Dendritic cell treated with granulocyte-macrophage colony-stimulating factor and Interleukin-4, amounts not matched to agents 40 ng/mL and 50 ng/mL, for 4 days (primary cell): ENCODE results near the gene PPP2R3C.
"Not testable (repeated sequence)": the region's sequence is repeated elsewhere in the genome, so short reads cannot be mapped to it uniquely, and the experiment has no call there.

Experiments
- H3K27ac Mint-ChIP-seq: one replicate; pipeline ENCODE4 v1.8.0; 2022; ENCODE audit warnings: mild to moderate bottlenecking, mixed read lengths
- H3K27me3 Mint-ChIP-seq: one replicate; pipeline ENCODE4 v1.8.0; 2022; ENCODE audit warnings: mild to moderate bottlenecking, mixed read lengths
- H3K36me3 Mint-ChIP-seq: one replicate; pipeline ENCODE4 v1.8.0; 2022; ENCODE audit warnings: low read depth, mixed read lengths
- H3K4me1 Mint-ChIP-seq: one replicate; pipeline ENCODE4 v1.8.0; 2022; ENCODE audit warnings: low read depth, mixed read lengths
- H3K4me3 Mint-ChIP-seq: one replicate; pipeline ENCODE4 v1.8.0; 2022; ENCODE audit warnings: mild to moderate bottlenecking, moderate library complexity, mixed read lengths
- H3K9me3 Mint-ChIP-seq: one replicate; pipeline ENCODE4 v1.8.0; 2022; ENCODE audit warnings: mixed read lengths
- intact Hi-C: fragments of 100-400 bp; cut with micrococcal nuclease; formaldehyde crosslinking; loops from one replicate; pipeline ENCODE4 v1.15.0; 2022

PPP2R3C gene

GRCh38 chr14:35121887-35122695 lies at the start of gene PPP2R3C, which contains the start of gene PRORP:
TSS of gene PPP2R3C (minus strand) at chr14:35121990. CDS start at chr14:35121959, 31 bp downstream.
TSS of gene PRORP (plus strand) at chr14:35122552. CDS start at chr14:35123246, 694 bp downstream.
- H3K27ac Mint-ChIP-seq: peak within 1 kb of the TSS; percentile 99

GRCh38 chr14:35167496-35167895 lies 45.7 kb upstream of the PPP2R3C start:
- intact Hi-C loops: no loop called here
- no peak overlapping the region for H3K27ac Mint-ChIP-seq
- H3K36me3 Mint-ChIP-seq: peaks cover 64% of the 10 kb centered on the region
- H3K4me1 Mint-ChIP-seq: no peaks in the 10 kb centered on the region
- H3K27me3 Mint-ChIP-seq: no peaks in the 10 kb centered on the region
- no peak overlapping the region for H3K4me3 Mint-ChIP-seq
- H3K9me3 Mint-ChIP-seq: peaks cover 13% of the 10 kb centered on the region

More at GRCh38 chr14:35121887-35122695, at the start of gene PPP2R3C, which contains the start of gene PRORP:
- intact Hi-C loops: loop anchor here (2.0 to 5.0 kb wide), 5 partner anchors 75 to 285 kb away; partner anchors contain the start of genes FAM177A1, PSMA6 and SRP54
- Mint-ChIP-seq H3K4me3 (peak within 1 kb of the TSS; percentile 90), H3K9me3 (no peaks in the 10 kb centered on the region), H3K36me3 (peaks cover 68% of the 10 kb centered on the region), H3K4me1 (peaks cover 60% of the 10 kb centered on the region), H3K27me3 (no peaks in the 10 kb centered on the region)

GRCh38 chr14:35164849-35165248 lies 43.1 kb upstream of the PPP2R3C start:
- H3K27me3 Mint-ChIP-seq: no peaks in the 10 kb centered on the region
- intact Hi-C loops: no loop called here

GRCh38 chr14:35163384-35163783 lies 41.6 kb upstream of the PPP2R3C start:
- H3K4me1 Mint-ChIP-seq: peaks cover 6% of the 10 kb centered on the region
- H3K27me3 Mint-ChIP-seq: no peaks in the 10 kb centered on the region
- H3K9me3 Mint-ChIP-seq: no peaks in the 10 kb centered on the region
- intact Hi-C loops: no loop called here
- H3K36me3 Mint-ChIP-seq: peaks cover 49% of the 10 kb centered on the region
- H3K27ac Mint-ChIP-seq: no peak overlapping the region
- H3K4me3 Mint-ChIP-seq: no peak overlapping the region

More at GRCh38 chr14:35164849-35165248, 43.1 kb upstream of the PPP2R3C start:
- H3K4me1 Mint-ChIP-seq: peaks cover 5% of the 10 kb centered on the region
- H3K9me3 Mint-ChIP-seq: peaks cover 10% of the 10 kb centered on the region
- no peak overlapping the region for H3K27ac Mint-ChIP-seq
- peaks cover 52% of the 10 kb centered on the region for H3K36me3 Mint-ChIP-seq
- H3K4me3 Mint-ChIP-seq: no peak overlapping the region

GRCh38 chr14:35161231-35161630 lies 39.4 kb upstream of the PPP2R3C start:
- Mint-ChIP-seq H3K4me1 (peaks cover 9% of the 10 kb centered on the region), H3K27me3 (no peaks in the 10 kb centered on the region), H3K9me3 (no peaks in the 10 kb centered on the region), H3K27ac (no peak overlapping the region), H3K4me3 (no peak overlapping the region), H3K36me3 (peaks cover 44% of the 10 kb centered on the region)
- intact Hi-C loops: no loop called here

DNA sequence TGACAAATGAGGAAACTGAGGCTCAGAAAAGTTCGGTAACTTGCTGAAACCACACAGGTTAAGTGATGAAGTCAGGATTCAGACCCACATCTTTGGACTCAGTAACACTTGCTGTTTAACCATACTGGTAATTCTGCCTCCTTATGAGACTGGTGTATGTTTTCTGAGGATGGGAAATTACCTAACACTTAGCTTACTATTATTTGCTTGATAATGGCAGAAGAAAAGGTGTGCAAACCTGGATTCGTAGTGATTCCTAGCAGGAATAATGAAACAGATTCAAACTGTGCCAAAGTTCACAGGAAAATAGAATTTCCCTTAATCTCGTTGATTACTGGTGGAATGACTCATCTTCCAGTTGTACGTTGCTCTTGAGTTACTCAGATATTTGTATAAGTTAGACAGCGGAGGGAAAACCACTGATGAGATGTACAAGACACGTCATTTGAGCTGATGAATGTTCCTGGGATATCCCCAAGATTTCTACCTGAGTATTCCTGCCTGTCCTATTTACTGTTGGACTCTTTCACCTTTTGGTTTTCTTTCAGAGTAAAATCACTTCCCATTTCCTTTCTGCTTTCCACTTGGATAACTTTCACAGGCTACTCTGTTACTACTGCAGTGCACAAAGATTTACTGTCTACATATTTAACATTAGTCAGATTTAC lies 38.1 kb upstream of the PPP2R3C start:
- intact Hi-C loops: no loop called here
- Mint-ChIP-seq H3K27ac (no peak overlapping the region), H3K4me3 (no peak overlapping the region), H3K9me3 (no peaks in the 10 kb centered on the region), H3K4me1 (peaks cover 14% of the 10 kb centered on the region), H3K36me3 (peaks cover 44% of the 10 kb centered on the region), H3K27me3 (no peaks in the 10 kb centered on the region)

- Mint-ChIP-seq H3K4me3 (no peak overlapping the region), H3K27ac (no peak overlapping the region), H3K4me1 (peaks cover 14% of the 10 kb centered on the region), H3K36me3 (peaks cover 36% of the 10 kb centered on the region), H3K9me3 (no peaks in the 10 kb centered on the region), H3K27me3 (no peaks in the 10 kb centered on the region)
- intact Hi-C loops: no loop called here
These were observed 37.3 kb upstream of the PPP2R3C start for GRCh38 chr14:35158951-35159653.

GRCh38 chr14:35158491-35158890 lies 36.7 kb upstream of the PPP2R3C start:
- intact Hi-C loops: no loop called here

GRCh38 chr14:35155962-35156361 lies 34.2 kb upstream of the PPP2R3C start:
- intact Hi-C loops: no loop called here
- no peaks in the 10 kb centered on the region for H3K9me3 Mint-ChIP-seq
- H3K27me3 Mint-ChIP-seq: no peaks in the 10 kb centered on the region
- peaks cover 45% of the 10 kb centered on the region for H3K36me3 Mint-ChIP-seq
- H3K4me3 Mint-ChIP-seq: no peak overlapping the region
- H3K27ac Mint-ChIP-seq: peak overlapping the region; percentile 33
- H3K4me1 Mint-ChIP-seq: peaks cover 14% of the 10 kb centered on the region

More at GRCh38 chr14:35158491-35158890, 36.7 kb upstream of the PPP2R3C start:
- H3K36me3 Mint-ChIP-seq: peaks cover 32% of the 10 kb centered on the region
- no peak overlapping the region for H3K27ac Mint-ChIP-seq
- H3K9me3 Mint-ChIP-seq: no peaks in the 10 kb centered on the region
- no peaks in the 10 kb centered on the region for H3K27me3 Mint-ChIP-seq
- no peak overlapping the region for H3K4me3 Mint-ChIP-seq
- H3K4me1 Mint-ChIP-seq: peaks cover 14% of the 10 kb centered on the region

- intact Hi-C loops: no loop called here
- H3K27me3 Mint-ChIP-seq: no peaks in the 10 kb centered on the region
- H3K4me1 Mint-ChIP-seq: peaks cover 13% of the 10 kb centered on the region
- H3K9me3 Mint-ChIP-seq: no peaks in the 10 kb centered on the region
- no peak overlapping the region for H3K4me3 Mint-ChIP-seq
- H3K27ac Mint-ChIP-seq: no peak overlapping the region
- peaks cover 52% of the 10 kb centered on the region for H3K36me3 Mint-ChIP-seq
These were observed 32.2 kb upstream of the PPP2R3C start for GRCh38 chr14:35154016-35154415.

GRCh38 chr14:35152531-35152930 lies 30.7 kb upstream of the PPP2R3C start:
- H3K9me3 Mint-ChIP-seq, H3K4me3 Mint-ChIP-seq, H3K27me3 Mint-ChIP-seq, intact Hi-C loops, H3K27ac Mint-ChIP-seq: not testable (repeated sequence)
- Mint-ChIP-seq H3K36me3 (peaks cover 48% of the 10 kb centered on the region), H3K4me1 (peaks cover 13% of the 10 kb centered on the region)

DNA sequence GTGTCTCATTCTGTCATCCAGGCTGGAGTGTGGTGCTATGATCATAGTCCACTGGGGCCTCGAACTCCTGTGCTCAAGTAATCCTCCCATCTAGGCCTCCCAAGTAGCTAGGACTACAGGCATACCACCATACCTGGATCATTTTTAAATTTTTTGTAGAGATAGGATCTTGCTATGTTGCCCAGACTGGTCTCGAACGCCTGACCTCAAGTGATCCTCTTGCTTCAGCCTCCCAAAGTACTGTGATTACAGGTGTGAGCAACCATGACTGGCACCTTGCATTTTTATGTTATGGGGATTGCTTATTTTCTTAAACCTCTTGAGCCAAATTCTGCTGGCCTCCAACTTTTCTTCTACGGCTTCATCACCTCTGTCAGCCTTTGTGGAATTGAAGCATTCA lies 27.4 kb upstream of the PPP2R3C start:
- H3K27me3 Mint-ChIP-seq: no peaks in the 10 kb centered on the region
- intact Hi-C loops: loop anchor here (10.0 kb wide), 1 partner anchor 166 kb away; no protein-coding TSS in a partner anchor
- H3K36me3 Mint-ChIP-seq: peaks cover 53% of the 10 kb centered on the region
- peaks cover 5% of the 10 kb centered on the region for H3K4me1 Mint-ChIP-seq
- H3K27ac Mint-ChIP-seq: no peak overlapping the region
- H3K4me3 Mint-ChIP-seq: no peak overlapping the region
- H3K9me3 Mint-ChIP-seq: no peaks in the 10 kb centered on the region

GRCh38 chr14:35147711-35148110 lies 25.9 kb upstream of the PPP2R3C start:
- intact Hi-C loops: loop anchor here (10.0 kb wide), 1 partner anchor 167 kb away; no protein-coding TSS in a partner anchor
- H3K4me3 Mint-ChIP-seq: no peak overlapping the region
- H3K36me3 Mint-ChIP-seq: peaks cover 47% of the 10 kb centered on the region

More at GRCh38 chr14:35147711-35148110, 25.9 kb upstream of the PPP2R3C start:
- Mint-ChIP-seq H3K9me3 (no peaks in the 10 kb centered on the region), H3K27ac (no peak overlapping the region), H3K4me1 (peaks cover 5% of the 10 kb centered on the region), H3K27me3 (no peaks in the 10 kb centered on the region)
